Kasumi-1 (cell line): ENCODE data around the gene GFY.
A peak's percentile ranks its signal among the peaks of the same experiment; 100 is the strongest.
"Not testable (repeated sequence)": the region's sequence is repeated elsewhere in the genome, so short reads cannot be mapped to it uniquely, and the experiment has no call there.

Source experiments
- DNase-seq, 2 experiments: peaks; one replicate each; lab custom pipeline; 2025; lab: John Stamatoyannopoulos, UW

The GFY gene

DNA sequence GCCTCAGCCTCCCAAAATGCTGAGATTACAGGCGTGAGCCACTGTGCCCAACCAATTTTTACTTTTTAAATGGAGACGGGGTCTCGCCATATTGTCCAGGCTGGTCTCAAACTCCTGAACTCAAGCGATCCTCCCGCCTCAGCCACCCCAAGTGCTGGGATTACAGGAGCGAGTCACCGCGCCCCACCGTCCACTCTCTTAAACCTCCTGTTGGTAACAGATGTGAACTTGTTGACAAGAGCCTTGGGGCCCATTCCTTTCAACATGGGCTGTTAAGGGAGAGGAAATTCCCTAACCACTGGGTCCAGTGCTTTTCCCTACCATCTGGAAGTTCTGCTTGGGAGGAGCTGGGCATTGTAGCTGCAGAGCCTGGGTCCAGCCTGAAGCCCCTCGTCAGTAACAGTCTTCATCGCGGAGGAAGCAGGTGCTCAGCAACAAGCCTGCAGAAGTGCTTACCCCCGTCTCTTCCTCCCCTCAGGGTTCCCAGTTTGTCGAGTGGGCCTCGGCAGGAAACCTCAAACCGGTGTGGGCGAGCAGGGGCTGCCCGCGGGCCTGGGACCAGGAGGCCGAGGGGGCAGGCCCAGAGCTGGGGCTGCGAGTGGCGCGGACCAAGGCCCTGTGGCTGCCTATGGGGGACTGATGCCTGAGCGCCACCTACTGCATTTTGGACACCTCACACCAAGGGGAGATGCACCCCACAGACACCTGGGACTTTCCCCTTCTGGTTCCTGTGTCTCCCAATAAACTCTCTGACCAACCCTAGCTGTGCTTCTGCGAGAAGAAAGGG lies 44.8 kb downstream of the GFY start:
- DNase-seq, result peak; percentile 74 to 76

DNA sequence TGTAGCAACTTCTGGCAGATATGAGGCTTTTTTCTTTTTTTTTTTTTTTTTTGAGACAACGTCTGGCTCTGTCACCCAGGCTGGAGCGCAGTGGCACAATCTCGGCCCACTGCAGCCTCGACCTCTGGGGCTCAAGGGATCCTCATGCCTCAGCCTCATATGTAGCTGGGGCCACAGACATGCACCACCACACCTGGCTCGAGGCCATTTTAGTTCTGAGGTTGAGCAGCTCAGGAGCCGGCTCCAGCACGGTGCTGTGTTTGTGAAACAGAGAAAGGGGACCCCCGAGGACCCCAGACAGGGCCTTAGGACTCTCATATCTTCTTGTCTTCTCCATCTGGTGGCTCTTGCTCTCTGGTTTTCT lies 45.4 kb downstream of the GFY start:
- no peak for DNase-seq

DNA sequence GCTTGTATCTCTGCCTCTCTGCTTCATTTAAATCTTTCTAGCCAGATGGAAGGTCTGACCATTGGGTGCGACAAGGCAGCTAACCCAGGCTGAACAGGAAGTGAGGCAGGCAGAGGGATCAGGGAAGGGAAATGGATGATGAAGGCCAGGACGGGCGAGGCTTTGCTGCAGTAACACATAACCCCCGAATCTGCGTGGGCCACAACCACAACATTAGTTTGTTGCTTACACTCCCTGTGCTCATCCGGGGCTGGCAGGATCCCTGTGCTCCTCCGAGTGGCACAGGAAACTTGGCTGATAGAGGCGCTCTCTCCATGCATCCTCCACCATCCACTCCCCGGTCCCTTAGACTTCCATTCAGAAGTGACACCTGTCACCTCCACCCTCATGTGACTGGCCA lies 47.7 kb downstream of the GFY start:
- no peak for DNase-seq

DNA sequence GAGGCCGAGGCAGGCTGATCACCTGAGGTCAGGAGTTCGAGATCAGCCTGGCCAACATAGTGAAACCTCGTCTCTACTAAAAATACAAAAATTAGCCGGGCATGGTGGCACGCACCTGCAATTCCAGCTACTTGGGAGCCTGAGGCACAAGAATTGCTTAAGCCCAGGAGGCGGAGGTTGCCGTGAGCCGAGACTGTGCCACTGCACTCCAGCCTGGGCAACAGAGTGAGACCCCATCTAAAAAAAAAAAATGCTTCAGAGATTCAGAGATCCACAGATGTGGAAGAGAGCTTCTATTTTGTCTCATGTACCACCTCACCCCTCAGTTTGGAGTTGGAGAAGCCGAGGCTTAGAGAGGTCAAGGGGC lies 48.3 kb downstream of the GFY start:
- not testable (repeated sequence) for DNase-seq

DNA sequence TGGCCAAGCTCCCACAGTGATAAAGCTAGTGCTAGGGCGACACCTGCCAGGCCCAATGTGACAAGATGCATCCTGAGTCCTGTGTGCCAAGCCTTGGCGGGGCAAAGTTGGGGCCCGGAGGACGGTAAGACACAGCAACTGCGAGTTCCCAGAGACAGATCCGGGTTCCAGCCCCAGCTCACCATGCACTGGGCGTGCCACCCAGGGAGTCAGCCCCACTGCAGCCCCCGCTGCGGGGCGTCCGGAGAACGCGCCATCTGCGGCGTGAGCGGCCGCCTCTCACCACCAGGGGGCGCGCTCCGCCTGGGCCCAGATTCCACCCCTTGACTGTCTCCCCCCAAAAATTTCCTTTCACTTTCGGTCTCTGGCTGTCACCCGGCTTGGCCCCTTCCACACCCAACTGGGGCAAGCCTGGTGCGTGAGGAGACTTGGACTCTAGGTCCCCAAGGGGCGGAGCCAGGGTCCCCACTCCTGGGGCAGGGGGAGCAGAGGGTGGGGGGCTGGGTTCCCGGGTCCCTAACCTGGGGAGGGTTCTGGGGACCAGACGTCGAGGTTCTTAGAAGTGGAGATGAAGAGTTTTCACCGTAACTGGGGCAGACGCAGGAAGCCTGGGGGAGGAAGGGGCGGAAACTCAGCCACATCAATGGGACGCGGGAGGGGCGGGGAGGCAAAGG lies 48.8 kb downstream of the GFY start, which contains the start of gene FLT3LG:
FLT3LG (plus strand) TSS at position 348 of the 674 bp plus-strand sequence. CDS start 425 bp downstream, outside the sequence.
- DNase-seq, result peak; percentile 79 to 91

DNA sequence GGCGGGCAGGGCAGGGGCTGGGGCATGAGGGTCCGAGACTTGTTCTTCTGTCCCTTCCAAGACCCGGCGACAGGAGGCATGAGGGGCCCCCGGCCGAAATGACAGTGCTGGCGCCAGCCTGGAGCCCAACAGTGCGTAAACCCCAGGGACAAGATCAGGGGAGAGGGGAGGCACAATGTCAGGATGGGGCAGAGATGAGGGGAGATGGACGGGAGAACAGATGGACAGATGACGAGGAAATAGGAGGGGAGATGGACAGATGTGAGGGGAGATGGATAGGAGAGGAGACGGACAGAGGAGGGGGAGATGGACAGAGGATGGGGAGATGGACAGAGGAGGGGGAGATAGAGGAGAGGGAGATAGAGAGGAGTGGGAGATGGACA lies 49.3 kb downstream of the GFY start:
- no peak for DNase-seq

DNA sequence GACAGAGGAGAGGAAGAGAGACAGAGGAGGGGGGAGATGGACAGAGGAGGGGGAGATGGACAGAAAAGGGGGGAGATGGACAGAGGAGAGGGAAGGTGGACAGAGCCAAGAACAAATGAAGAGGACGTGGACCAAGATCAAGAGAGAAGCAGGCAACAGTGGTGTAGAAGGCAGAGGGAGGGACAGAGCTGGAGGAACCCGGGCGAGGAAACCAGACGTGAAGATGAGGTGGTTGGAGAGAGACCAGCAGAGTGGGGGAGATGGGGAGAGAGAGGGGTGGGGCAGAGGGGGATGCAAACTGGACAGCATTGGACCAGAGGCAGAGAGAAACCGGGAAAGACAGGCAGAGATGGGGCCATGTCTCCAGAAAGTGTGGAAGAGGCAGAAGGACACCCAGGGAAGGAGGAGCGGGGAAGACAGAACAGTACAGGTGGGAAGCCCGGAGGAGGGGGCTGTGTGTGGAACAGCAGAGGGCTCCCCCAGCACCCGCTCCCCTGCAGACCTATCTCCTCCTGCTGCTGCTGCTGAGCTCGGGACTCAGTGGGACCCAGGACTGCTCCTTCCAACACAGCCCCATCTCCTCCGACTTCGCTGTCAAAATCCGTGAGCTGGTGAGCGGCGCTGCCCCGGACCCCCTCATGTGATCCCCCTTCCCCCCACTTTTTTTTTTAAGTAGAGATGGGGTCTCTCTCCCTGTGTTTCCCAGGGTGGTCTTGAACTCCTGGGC lies 50.2 kb downstream of the GFY start:
- DNase-seq, result no peak

DNA sequence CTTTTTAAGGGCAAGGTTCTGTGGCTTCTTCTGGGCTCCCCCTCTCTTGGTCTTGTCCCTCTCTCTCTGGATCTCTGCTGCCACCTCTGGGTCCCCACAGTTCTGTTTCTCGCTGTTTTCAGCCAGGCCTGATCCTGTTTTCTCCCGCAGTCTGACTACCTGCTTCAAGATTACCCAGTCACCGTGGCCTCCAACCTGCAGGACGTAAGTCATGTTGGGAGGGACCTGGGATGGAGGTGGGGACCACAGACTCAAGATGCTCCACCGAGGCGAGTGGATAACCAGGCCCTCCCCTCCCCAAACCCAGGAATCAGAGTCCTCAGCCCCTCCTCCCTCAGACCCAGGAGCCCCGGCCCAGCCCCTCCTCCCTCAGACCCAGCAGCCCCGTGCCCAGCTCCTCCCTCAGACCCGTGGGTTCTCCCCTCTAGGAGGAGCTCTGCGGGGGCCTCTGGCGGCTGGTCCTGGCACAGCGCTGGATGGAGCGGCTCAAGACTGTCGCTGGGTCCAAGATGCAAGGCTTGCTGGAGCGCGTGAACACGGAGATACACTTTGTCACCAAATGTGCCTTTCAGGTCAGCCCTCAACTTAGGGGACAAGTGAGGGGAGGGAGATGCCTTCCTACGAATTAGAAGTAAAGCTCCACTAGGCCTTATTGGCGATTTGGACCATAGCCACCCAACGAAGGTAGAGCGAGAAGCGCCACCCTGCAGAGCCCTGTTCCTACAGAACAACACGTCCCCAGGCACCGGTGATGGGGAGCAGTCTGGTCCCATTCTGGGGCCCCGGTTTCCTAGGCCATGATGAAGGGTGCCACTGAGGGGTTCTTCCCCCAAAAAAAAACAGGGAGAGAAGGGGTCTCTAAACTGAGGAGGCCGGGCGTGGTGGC lies 51.0 kb downstream of the GFY start:
- peak; percentile 61 to 63 for DNase-seq
